Keratinocyte (primary cell): Measurements from ENCODE around the gene INTS6L.

ENCODE experiments used
- CTCF ChIP-seq, 3 experiments: IDR thresholded peaks in 1 of 3; conservative IDR thresholded peaks in 1 of 3; optimal IDR thresholded peaks in 1 of 3; 2 replicates in 2 of 3; 3 replicates in 1 of 3; pipeline versions ENCODE3 to v1.5.1; 2011; ENCODE audit warnings: low read length in 3 of 3, mild to moderate bottlenecking in 3 of 3, moderate library complexity in 2 of 3, control low read depth in 1 of 3, inconsistent platforms in 1 of 3; ENCODE audit not compliant: insufficient read depth in 2 of 3; ENCODE audit errors: extremely low read depth in 1 of 3
- EZH2 ChIP-seq: IDR thresholded peaks from one replicate; pipeline ENCODE4 v1.6.1; 2012; ENCODE audit warnings: inconsistent platforms, mild to moderate bottlenecking, low read length, moderate library complexity

GRCh38 chrX:135497736-135498135, 22.7 kb upstream of the INTS6L start:
- TF ChIP-seq CTCF (optimal IDR thresholded peaks at IDR 0.05 in 1 of 3, IDR thresholded peaks at IDR 0.05 in 1 of 3, conservative IDR thresholded peaks at IDR 0.05 in 1 of 3; ENCODE audit: extremely low read depth in 1 of 3, insufficient read depth in 2 of 3, low read length in 3 of 3) (no peak), EZH2 (no peak)
